Mesenteric fat pad (tissue), 1 donor: Measurements from ENCODE around the gene MRPL27. TPM values are rescaled to one million over a fixed set of nuclear protein-coding genes. Genes with fewer than 3 reads are reported as not detected.

Experiments
- DNase-seq: peaks from one replicate; pipeline ENCODE4 v3.0.0-alpha.2; 2020; ENCODE audit warnings: low spot score
- total RNA-seq: library from RNA; stranded (reverse); fragmentation: NEBNext Ultra II Directional; extraction: Animal tissue kit (Norgen Biotek cat#: 25700); gene quantifications from one replicate; pipeline ENCODE4 v1.2.1, GENCODE V29; 2021
- donor health status: DM: yes; HTN: yes; CAD: no.

The MRPL27 gene
- total RNA-seq, 1 donor from 2014 or later = 51.5 TPM

GRCh38 chr17:50319306-50320004, 53.5 kb downstream of the MRPL27 start:
- no peak for DNase-seq

GRCh38 chr17:50318501-50319285, 54.3 kb downstream of the MRPL27 start:
- DNase-seq = no peak

Other genes starting within 250 kb of the MRPL27 start
- gene SAMD14, start 243.0 kb downstream of the MRPL27 start, total RNA-seq = 1.4 TPM
- 56.5 TPM for gene PPP1R9B, start 222.5 kb downstream of the MRPL27 start, total RNA-seq
- 0.32 TPM for gene SGCA, start 207.2 kb downstream of the MRPL27 start, total RNA-seq
- 309 TPM for gene COL1A1, start 171.6 kb downstream of the MRPL27 start, total RNA-seq
- not detected for gene TMEM92, start 98.7 kb downstream of the MRPL27 start, total RNA-seq
- gene XYLT2, start 27.1 kb downstream of the MRPL27 start, total RNA-seq = 14.4 TPM
- not detected for gene EME1, start within 50 bp of the MRPL27 start, total RNA-seq
- gene LRRC59, start 24.3 kb upstream of the MRPL27 start, total RNA-seq = 126 TPM
- gene ACSF2, start 53.0 kb upstream of the MRPL27 start, total RNA-seq = 148 TPM
- gene CHAD, start 95.7 kb upstream of the MRPL27 start, total RNA-seq = 0.39 TPM
- gene RSAD1, start 105.7 kb upstream of the MRPL27 start, total RNA-seq = 35.1 TPM
- 0.61 TPM for gene MYCBPAP, start 135.3 kb upstream of the MRPL27 start, total RNA-seq
- gene EPN3, start 159.6 kb upstream of the MRPL27 start, total RNA-seq = not detected
- gene SPATA20, start 174.0 kb upstream of the MRPL27 start, total RNA-seq = 22.3 TPM
- gene CACNA1G, start 187.5 kb upstream of the MRPL27 start, total RNA-seq = 0.58 TPM